ENCODE data around the gene ELP2. TPM values are rescaled to one million over a fixed set of nuclear protein-coding genes. Genes with fewer than 3 reads are reported as not detected.

The ELP2 gene
- total RNA-seq, 1 donor from 2014 or later, result 96.2 TPM

DNA sequence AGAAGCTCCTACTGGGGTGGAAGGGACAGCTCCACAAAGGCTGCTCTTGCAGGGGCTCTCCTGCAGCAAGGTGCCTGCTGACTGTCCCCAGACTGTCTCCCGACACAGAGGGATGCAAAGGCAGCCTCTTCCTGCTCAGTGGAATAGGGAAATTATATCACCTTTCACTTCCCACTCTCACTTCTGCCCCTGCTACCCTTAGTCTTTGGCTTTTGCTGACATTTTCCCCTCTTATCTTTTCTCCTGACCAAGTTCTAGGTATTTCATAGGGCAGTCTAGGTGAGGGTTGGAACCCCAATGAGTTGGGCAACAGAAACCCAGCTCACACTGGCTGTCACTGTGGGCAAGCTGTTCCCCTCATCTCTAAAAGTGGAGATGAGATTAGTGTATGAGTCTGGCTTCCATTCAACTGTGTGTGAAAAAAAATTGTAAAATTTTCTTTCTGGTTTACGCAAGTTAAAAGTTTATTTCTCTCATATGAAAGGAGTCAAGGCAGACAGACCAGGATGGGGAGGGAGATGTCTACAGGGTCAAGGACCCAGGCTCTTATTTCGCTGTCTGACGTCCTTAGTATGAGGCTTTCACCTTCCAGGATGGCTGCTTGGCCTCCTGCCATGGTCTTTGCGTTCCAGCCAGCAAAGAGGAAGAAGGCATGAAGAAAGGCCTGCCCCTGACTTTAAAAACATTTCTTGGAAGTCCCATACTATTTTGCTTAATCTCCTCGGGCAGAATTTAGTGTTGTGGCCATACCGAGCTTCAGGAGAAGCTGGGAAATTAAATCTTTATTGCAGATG is 50.1 kb downstream of the ELP2 start:
- Mint-ChIP-seq H3K4me1 (ENCODE audit: low read depth, unreplicated experiment) (peaks cover 10% of the 10 kb centered on the region), H3K27me3 (ENCODE audit: unreplicated experiment) (peaks cover 2% of the 10 kb centered on the region), H3K9me3 (ENCODE audit: unreplicated experiment) (peaks cover 5% of the 10 kb centered on the region), H3K4me3 (ENCODE audit: unreplicated experiment) (no peak overlapping the region), H3K27ac (ENCODE audit: unreplicated experiment) (no peak overlapping the region), H3K36me3 (ENCODE audit: unreplicated experiment) (no peaks in the 10 kb centered on the region)
- no peak for DNase-seq
- TF ChIP-seq, protein P1, sequence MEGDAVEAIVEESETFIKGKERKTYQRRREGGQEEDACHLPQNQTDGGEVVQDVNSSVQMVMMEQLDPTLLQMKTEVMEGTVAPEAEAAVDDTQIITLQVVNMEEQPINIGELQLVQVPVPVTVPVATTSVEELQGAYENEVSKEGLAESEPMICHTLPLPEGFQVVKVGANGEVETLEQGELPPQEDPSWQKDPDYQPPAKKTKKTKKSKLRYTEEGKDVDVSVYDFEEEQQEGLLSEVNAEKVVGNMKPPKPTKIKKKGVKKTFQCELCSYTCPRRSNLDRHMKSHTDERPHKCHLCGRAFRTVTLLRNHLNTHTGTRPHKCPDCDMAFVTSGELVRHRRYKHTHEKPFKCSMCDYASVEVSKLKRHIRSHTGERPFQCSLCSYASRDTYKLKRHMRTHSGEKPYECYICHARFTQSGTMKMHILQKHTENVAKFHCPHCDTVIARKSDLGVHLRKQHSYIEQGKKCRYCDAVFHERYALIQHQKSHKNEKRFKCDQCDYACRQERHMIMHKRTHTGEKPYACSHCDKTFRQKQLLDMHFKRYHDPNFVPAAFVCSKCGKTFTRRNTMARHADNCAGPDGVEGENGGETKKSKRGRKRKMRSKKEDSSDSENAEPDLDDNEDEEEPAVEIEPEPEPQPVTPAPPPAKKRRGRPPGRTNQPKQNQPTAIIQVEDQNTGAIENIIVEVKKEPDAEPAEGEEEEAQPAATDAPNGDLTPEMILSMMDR (IDR thresholded peaks at IDR 0.05; ENCODE audit: partially characterized antibody, unreplicated experiment), result no peak

- H3K36me3 Mint-ChIP-seq (ENCODE audit: unreplicated experiment), result no peaks in the 10 kb centered on the region
- peaks cover 5% of the 10 kb centered on the region for H3K27me3 Mint-ChIP-seq (ENCODE audit: unreplicated experiment)
- TF ChIP-seq, protein P1 (IDR thresholded peaks at IDR 0.05; ENCODE audit: partially characterized antibody, unreplicated experiment), result no peak
- peaks cover 5% of the 10 kb centered on the region for H3K9me3 Mint-ChIP-seq (ENCODE audit: unreplicated experiment)
- H3K4me1 Mint-ChIP-seq (ENCODE audit: low read depth, unreplicated experiment), result peaks cover 4% of the 10 kb centered on the region
- H3K27ac Mint-ChIP-seq (ENCODE audit: unreplicated experiment), result no peak overlapping the region
- no peak for DNase-seq
- no peak overlapping the region for H3K4me3 Mint-ChIP-seq (ENCODE audit: unreplicated experiment)
Observed at GRCh38 chr18:36181441-36181840, 51.7 kb downstream of the ELP2 start.

DNA sequence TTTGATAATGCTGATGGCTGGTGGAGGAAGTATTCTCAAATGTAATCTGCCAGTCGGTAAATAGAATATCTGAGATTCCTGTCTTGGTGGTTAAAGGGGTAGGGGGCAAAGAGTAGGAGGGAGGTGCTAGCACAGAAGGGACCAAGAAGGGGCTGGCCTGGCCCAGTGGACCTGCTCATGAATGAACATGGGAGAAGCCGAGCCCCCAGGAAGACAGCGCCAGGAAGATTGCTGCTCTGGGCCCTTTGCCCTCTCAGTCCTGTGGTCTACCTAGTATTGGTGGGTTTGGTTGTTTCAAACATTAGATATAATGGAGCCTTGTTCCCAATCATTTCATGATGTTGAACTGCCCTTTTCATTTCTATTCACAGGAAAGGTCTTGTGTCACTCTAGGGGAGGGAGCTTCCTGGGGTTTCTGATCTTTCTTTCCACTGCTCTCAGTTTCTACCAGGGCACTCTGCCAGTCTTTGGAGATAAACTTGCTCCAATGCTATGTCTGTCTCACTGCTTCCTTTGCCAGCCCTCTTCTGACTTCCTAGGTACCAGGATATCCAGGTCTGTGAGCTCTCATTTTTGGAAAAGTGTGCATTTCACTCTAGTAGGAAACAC is 52.3 kb downstream of the ELP2 start:
- Mint-ChIP-seq H3K4me1 (ENCODE audit: low read depth, unreplicated experiment) (peaks cover 4% of the 10 kb centered on the region), H3K36me3 (ENCODE audit: unreplicated experiment) (no peaks in the 10 kb centered on the region), H3K27me3 (ENCODE audit: unreplicated experiment) (peaks cover 6% of the 10 kb centered on the region), H3K27ac (ENCODE audit: unreplicated experiment) (no peak overlapping the region), H3K4me3 (ENCODE audit: unreplicated experiment) (no peak overlapping the region), H3K9me3 (ENCODE audit: unreplicated experiment) (peaks cover 5% of the 10 kb centered on the region)
- DNase-seq, result no peak
- TF ChIP-seq, protein P1 (IDR thresholded peaks at IDR 0.05; ENCODE audit: partially characterized antibody, unreplicated experiment), result no peak

- H3K4me3 Mint-ChIP-seq (ENCODE audit: unreplicated experiment), result no peak overlapping the region
Observed at GRCh38 chr18:36183033-36183432, 53.3 kb downstream of the ELP2 start.

More at GRCh38 chr18:36183033-36183432, 53.3 kb downstream of the ELP2 start:
- peaks cover 5% of the 10 kb centered on the region for H3K9me3 Mint-ChIP-seq (ENCODE audit: unreplicated experiment)
- no peak overlapping the region for H3K27ac Mint-ChIP-seq (ENCODE audit: unreplicated experiment)
- peaks cover 6% of the 10 kb centered on the region for H3K27me3 Mint-ChIP-seq (ENCODE audit: unreplicated experiment)
- no peak for DNase-seq
- TF ChIP-seq, protein P1 (IDR thresholded peaks at IDR 0.05; ENCODE audit: partially characterized antibody, unreplicated experiment), result no peak
- H3K36me3 Mint-ChIP-seq (ENCODE audit: unreplicated experiment), result no peaks in the 10 kb centered on the region
- peaks cover 4% of the 10 kb centered on the region for H3K4me1 Mint-ChIP-seq (ENCODE audit: low read depth, unreplicated experiment)
